Natural killer cell (primary cell): Measurements from ENCODE around the gene ZC3H18. TPM values are rescaled to one million over a fixed set of nuclear protein-coding genes. Genes with fewer than 3 reads are reported as not detected.

Source experiments
- ATAC-seq, 3 donors: fragments of 150-1000 bp in 2 of 3; fragments of 200-7000 bp in 1 of 3; cut with Tn5 transposase; 1 replicate in 1 of 3; 2 replicates in 2 of 3; pipeline ENCODE4 v1.10.0; 2021; ENCODE audit warnings: mild to moderate bottlenecking in 2 of 3, moderate library complexity in 2 of 3
- DNase-seq, 2 donors: peaks; one replicate each; pipeline versions ENCODE4 v3.0.0 to v3.0.0-alpha.2; 2013 to 2021; ENCODE audit warnings: mixed read lengths in 1 of 2
- H3K27ac ChIP-seq: one replicate; pipeline ENCODE4 v1.5.1; 2013; ENCODE audit warnings: mild to moderate bottlenecking, low read length
- H3K27me3 ChIP-seq: one replicate; pipeline ENCODE4 v1.6.1; 2013; ENCODE audit warnings: low read length; ENCODE audit not compliant: control insufficient read depth, insufficient read depth
- H3K36me3 ChIP-seq: one replicate; pipeline ENCODE4 v1.6.1; 2013; ENCODE audit warnings: low read length; ENCODE audit not compliant: control insufficient read depth, insufficient read depth
- H3K4me1 ChIP-seq: one replicate; pipeline ENCODE4 v1.6.1; 2013; ENCODE audit warnings: low read length; ENCODE audit not compliant: control insufficient read depth, insufficient read depth
- H3K4me3 ChIP-seq: one replicate; pipeline ENCODE4 v1.5.1; 2013; ENCODE audit warnings: low read length
- H3K9me3 ChIP-seq: one replicate; pipeline ENCODE4 v1.6.1; 2013; ENCODE audit warnings: low read length; ENCODE audit not compliant: control insufficient read depth, insufficient read depth
- H3K27ac Mint-ChIP-seq, 2 donors: one replicate each; pipeline ENCODE4 v1.8.0; 2022; ENCODE audit warnings: mild to moderate bottlenecking in 2 of 2, mixed read lengths in 2 of 2, moderate library complexity in 1 of 2
- H3K27me3 Mint-ChIP-seq, 2 donors: one replicate each; pipeline ENCODE4 v1.8.0; 2022; ENCODE audit warnings: low read depth in 2 of 2, mixed read lengths in 2 of 2
- H3K36me3 Mint-ChIP-seq: one replicate; pipeline ENCODE4 v1.8.0; 2022; ENCODE audit warnings: mixed read lengths
- H3K4me1 Mint-ChIP-seq, 2 donors: one replicate each; pipeline ENCODE4 v1.8.0; 2022; ENCODE audit warnings: mixed read lengths in 2 of 2
- H3K4me3 Mint-ChIP-seq: one replicate; pipeline ENCODE4 v1.8.0; 2022; ENCODE audit warnings: mild to moderate bottlenecking, moderate library complexity, mixed read lengths
- H3K9me3 Mint-ChIP-seq, 2 donors: one replicate each; pipeline ENCODE4 v1.8.0; 2022; ENCODE audit warnings: mixed read lengths in 2 of 2
- WGBS: methylation state at CpG from one replicate; pipeline ENCODE4 v1.1.7; 2013; ENCODE audit warnings: missing lambda C conversion rate; ENCODE audit not compliant: insufficient coverage; 5-methylcytosine and 5-hydroxymethylcytosine counted together
- intact Hi-C: fragments of 100-400 bp; cut with micrococcal nuclease; formaldehyde crosslinking; loops from one replicate; pipeline ENCODE4 v1.14.2; 2022
- total RNA-seq, 4 donors: library from RNA; stranded (reverse); fragments of 120-200 nt in 1 of 4; gene quantifications; one replicate each; pipeline versions ENCODE4 v1.2.3 to v1.2.4, GENCODE V29; 2013 to 2022
- TF ChIP-seq, protein P1 (sequence below): fragments of 200-600 bp; IDR thresholded peaks from one replicate; pipeline ENCODE4 v1.8.0; 2022; ENCODE audit warnings: antibody characterized with exemption

Gene ZC3H18
- total RNA-seq, 3 donors from 2014 or later (not counting 1 experiment from before 2014, with no cell fraction given), result 125 to 130 (median 126) TPM

DNA sequence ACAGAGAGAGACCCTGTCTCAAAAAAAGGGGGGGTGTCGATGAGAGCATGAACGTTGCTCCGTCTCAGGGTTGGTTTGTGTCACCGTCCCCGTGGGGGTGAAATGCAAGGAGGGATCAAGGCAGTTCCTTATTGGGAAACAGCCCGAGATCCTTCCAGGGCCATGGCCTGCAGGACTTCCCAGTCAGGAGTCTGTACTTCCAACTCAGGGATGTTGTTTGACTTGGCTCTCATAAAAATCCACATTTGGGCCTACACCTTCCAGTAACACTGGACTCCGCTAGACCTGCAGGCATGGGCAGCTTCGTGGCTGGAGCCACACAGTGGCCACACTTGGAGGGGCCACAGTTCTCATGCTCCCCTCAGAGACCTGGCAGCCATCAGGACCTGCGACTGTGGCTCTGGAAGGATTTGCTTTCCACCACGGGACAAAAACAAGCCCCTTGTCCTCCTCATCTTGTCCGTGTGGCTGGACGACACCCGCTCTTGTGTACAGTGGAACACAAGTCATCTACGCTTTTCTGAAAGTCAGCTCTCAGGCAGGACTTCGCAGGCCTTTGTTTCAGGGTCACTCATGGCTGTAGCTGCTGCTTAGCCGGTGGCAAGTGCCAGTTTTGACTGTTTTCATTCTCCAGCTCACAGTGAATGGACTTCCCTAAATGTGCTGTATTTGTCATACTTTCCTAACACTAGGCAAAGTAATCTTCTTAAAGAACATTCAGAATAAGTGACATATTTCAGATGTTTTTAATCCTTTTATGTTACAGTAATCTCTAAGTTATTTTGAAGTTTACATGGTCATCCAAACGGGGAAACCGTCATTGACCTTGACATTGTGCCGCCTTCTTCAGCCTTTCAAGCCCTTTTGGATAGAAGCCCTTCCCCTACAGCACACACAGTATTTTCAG lies 44.0 kb downstream of the ZC3H18 start:
- Mint-ChIP-seq H3K36me3 (no peaks in the 10 kb centered on the region), H3K27me3 (no peaks in the 10 kb centered on the region), H3K27ac (peak overlapping the region; percentile 33 to 46), H3K9me3 (no peaks in the 10 kb centered on the region), H3K4me1 (peaks cover 12 to 35% of the 10 kb centered on the region in 2 donors), H3K4me3 (no peak overlapping the region)
- DNase-seq (no peak), ATAC-seq (no peak)
- H3K9me3 ChIP-seq, result no peaks in the 10 kb centered on the region
- intact Hi-C loops, result no loop called here
- H3K36me3 ChIP-seq, result peaks cover 40% of the 10 kb centered on the region
- no peak overlapping the region for H3K27ac ChIP-seq
- no peak overlapping the region for H3K4me3 ChIP-seq
- no peaks in the 10 kb centered on the region for H3K27me3 ChIP-seq
- peaks cover 10% of the 10 kb centered on the region for H3K4me1 ChIP-seq
- WGBS, result 94% methylated on average over 19 of the region's 19 CpGs
- TF ChIP-seq, protein P1, sequence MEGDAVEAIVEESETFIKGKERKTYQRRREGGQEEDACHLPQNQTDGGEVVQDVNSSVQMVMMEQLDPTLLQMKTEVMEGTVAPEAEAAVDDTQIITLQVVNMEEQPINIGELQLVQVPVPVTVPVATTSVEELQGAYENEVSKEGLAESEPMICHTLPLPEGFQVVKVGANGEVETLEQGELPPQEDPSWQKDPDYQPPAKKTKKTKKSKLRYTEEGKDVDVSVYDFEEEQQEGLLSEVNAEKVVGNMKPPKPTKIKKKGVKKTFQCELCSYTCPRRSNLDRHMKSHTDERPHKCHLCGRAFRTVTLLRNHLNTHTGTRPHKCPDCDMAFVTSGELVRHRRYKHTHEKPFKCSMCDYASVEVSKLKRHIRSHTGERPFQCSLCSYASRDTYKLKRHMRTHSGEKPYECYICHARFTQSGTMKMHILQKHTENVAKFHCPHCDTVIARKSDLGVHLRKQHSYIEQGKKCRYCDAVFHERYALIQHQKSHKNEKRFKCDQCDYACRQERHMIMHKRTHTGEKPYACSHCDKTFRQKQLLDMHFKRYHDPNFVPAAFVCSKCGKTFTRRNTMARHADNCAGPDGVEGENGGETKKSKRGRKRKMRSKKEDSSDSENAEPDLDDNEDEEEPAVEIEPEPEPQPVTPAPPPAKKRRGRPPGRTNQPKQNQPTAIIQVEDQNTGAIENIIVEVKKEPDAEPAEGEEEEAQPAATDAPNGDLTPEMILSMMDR, result no peak

DNA sequence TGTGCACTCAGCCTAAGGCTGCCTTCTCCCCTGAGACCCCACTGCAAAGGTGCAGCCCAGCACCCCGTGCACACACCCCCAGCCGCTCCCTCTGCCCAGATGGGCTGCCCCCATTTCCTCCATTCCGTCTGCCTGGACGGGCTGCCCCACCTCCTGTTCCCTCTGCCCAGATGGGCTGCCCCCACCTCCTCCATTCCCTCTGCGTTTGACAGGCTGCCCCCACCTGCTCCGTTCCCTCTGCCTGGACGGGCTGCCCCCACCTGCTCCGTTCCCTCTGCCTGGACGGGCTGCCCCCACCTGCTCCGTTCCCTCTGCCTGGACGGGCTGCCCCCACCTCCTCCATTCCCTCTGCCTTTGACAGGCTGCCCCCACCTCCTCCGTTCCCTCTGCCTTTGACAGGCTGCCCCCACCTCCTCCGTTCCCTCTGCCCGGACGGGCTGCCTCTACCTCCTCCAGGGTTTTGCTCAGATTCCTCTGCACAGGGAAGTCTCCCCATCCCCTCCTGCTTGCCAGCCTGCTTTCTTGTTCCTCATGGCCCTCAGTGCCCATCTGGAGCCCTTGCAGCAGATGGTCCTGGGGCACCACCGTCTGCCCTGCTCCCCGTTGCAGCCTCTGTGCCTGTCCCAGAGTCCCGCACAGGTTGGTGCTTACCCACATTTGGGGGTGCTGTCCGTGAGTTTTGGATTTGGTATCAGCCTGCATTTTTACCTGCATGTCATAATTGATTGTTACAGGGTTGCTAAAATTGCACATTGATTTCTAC lies 44.8 kb downstream of the ZC3H18 start:
- Mint-ChIP-seq H3K27me3 (no peaks in the 10 kb centered on the region), H3K4me1 (peaks cover 21 to 43% of the 10 kb centered on the region in 2 donors), H3K27ac (peak overlapping the region in 1 of 2 donors; percentile 46), H3K36me3 (no peaks in the 10 kb centered on the region), H3K9me3 (no peaks in the 10 kb centered on the region), H3K4me3 (no peak overlapping the region)
- Histone ChIP-seq H3K36me3 (peaks cover 33% of the 10 kb centered on the region), H3K27me3 (no peaks in the 10 kb centered on the region), H3K4me3 (no peak overlapping the region), H3K27ac (no peak overlapping the region), H3K9me3 (no peaks in the 10 kb centered on the region), H3K4me1 (peaks cover 18% of the 10 kb centered on the region)
- DNase-seq (no peak), ATAC-seq (no peak)
- WGBS, result 94% methylated on average over 19 of the region's 19 CpGs
- TF ChIP-seq, protein P1, result no peak
- intact Hi-C loops, result no loop called here

DNA sequence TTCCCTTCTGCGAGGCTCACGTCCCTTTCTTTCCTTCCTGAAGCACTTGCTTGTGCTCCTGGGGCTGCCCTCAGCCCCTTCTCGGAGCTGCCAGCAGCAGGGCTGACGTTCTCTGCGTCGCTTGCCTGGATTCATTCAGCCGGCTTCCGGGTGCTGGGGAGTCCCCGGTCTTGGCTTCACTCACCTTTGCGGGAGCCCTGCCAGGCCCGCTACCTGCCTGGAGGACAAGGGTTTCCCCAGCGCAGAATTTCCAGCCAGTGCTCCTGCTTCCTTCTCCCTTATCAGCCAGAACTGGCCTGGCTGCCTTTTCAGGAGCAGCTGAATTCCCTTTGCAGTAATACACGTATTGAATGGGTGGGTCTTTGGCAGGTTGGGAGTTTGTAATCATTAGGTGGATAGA lies 46.1 kb downstream of the ZC3H18 start:
- H3K27me3 ChIP-seq, result no peaks in the 10 kb centered on the region
- peaks cover 20% of the 10 kb centered on the region for H3K36me3 ChIP-seq
- peaks cover 29 to 53% of the 10 kb centered on the region in 2 donors for H3K4me1 Mint-ChIP-seq
- ATAC-seq, result no peak
- WGBS, result 95% methylated on average over 12 of the region's 13 CpGs
- no peak overlapping the region for H3K4me3 ChIP-seq
- peak overlapping the region; percentile 66 to 96 for H3K27ac Mint-ChIP-seq
- H3K36me3 Mint-ChIP-seq, result no peaks in the 10 kb centered on the region
- TF ChIP-seq, protein P1, result no peak
- H3K4me1 ChIP-seq, result peaks cover 32% of the 10 kb centered on the region
- H3K27me3 Mint-ChIP-seq, result no peaks in the 10 kb centered on the region
- DNase-seq, result no peak
- no peaks in the 10 kb centered on the region for H3K9me3 ChIP-seq
- H3K27ac ChIP-seq, result no peak overlapping the region
- no peaks in the 10 kb centered on the region for H3K9me3 Mint-ChIP-seq
- no peak overlapping the region for H3K4me3 Mint-ChIP-seq
- intact Hi-C loops, result no loop called here
